CD14-positive monocyte (primary cell): ENCODE data around the gene MPPED1. TPM values are rescaled to one million over a fixed set of nuclear protein-coding genes. Genes with fewer than 3 reads are reported as not detected.

Source experiments
- DNase-seq, 3 donors: peaks; one replicate each; pipeline ENCODE4 v3.0.0-alpha.2; 2011 to 2022
- H2AFZ ChIP-seq: 2 replicates; pipeline ENCODE4 v1.6.0; 2012; ENCODE audit warnings: mild to moderate bottlenecking, low read depth, low read length, inconsistent platforms; ENCODE audit not compliant: insufficient read depth, poor library complexity, severe bottlenecking
- H3K27ac ChIP-seq, 2 donors: 1 replicate in 1 of 2; 2 replicates in 1 of 2; pipeline ENCODE4 v1.5.1; 2012 to 2013; ENCODE audit warnings: low read length in 2 of 2, control low read depth in 1 of 2, inconsistent platforms in 1 of 2, low read depth in 1 of 2, mild to moderate bottlenecking in 1 of 2
- H3K27me3 ChIP-seq, 2 donors: one replicate each; pipeline versions ENCODE4 v1.6.0 to v1.6.1; 2011 to 2013; ENCODE audit warnings: low read length in 2 of 2; ENCODE audit not compliant: control insufficient read depth in 2 of 2, insufficient read depth in 2 of 2
- H3K36me3 ChIP-seq, 2 donors: replicated peaks in 1 of 2; 1 replicate in 1 of 2; 2 replicates in 1 of 2; pipeline versions ENCODE4 v1.5.1 to v1.6.1; 2012 to 2013; ENCODE audit warnings: low read length in 2 of 2, control low read depth in 1 of 2, inconsistent platforms in 1 of 2, mild to moderate bottlenecking in 1 of 2; ENCODE audit not compliant: insufficient read depth in 2 of 2, control insufficient read depth in 1 of 2
- H3K4me1 ChIP-seq, 2 donors: 1 replicate in 1 of 2; 2 replicates in 1 of 2; pipeline versions ENCODE4 v1.5.1 to v1.6.1; 2012 to 2013; ENCODE audit warnings: low read length in 2 of 2, control low read depth in 1 of 2, inconsistent platforms in 1 of 2, mild to moderate bottlenecking in 1 of 2, moderate library complexity in 1 of 2; ENCODE audit not compliant: insufficient read depth in 2 of 2, control insufficient read depth in 1 of 2
- H3K4me2 ChIP-seq: replicated peaks from 2 replicates; pipeline ENCODE3; 2012; ENCODE audit warnings: low read length, moderate library complexity, mild to moderate bottlenecking; ENCODE audit not compliant: poor library complexity, severe bottlenecking; ENCODE audit errors: extremely low read depth
- H3K4me3 ChIP-seq, 3 experiments: fragments of 200-600 bp in 1 of 3; sonication (generic) in 1 of 3; replicated peaks in 1 of 3; 1 replicate in 2 of 3; 2 replicates in 1 of 3; pipeline ENCODE4 v1.5.1; 2011 to 2013; ENCODE audit warnings: low read length in 3 of 3, mild to moderate bottlenecking in 3 of 3, control low read depth in 2 of 3, low read depth in 2 of 3, inconsistent platforms in 1 of 3, moderate library complexity in 1 of 3
- H3K79me2 ChIP-seq: 2 replicates; pipeline ENCODE4 v1.6.0; 2012; ENCODE audit warnings: mild to moderate bottlenecking, control low read depth, inconsistent platforms, low read length, moderate library complexity; ENCODE audit not compliant: insufficient read depth
- H3K9ac ChIP-seq: 2 replicates; pipeline ENCODE4 v1.6.0; 2017; ENCODE audit warnings: low read length, mild to moderate bottlenecking; ENCODE audit not compliant: insufficient read depth, poor library complexity, severe bottlenecking
- H3K9me3 ChIP-seq, 2 donors: replicated peaks in 1 of 2; 1 replicate in 1 of 2; 2 replicates in 1 of 2; pipeline versions ENCODE4 v1.5.1 to v1.6.1; 2012 to 2013; ENCODE audit warnings: low read length in 2 of 2, control low read depth in 1 of 2; ENCODE audit not compliant: control insufficient read depth in 1 of 2, insufficient read depth in 1 of 2
- H4K20me1 ChIP-seq: 2 replicates; pipeline ENCODE4 v1.6.0; 2012; ENCODE audit warnings: mild to moderate bottlenecking, low read length, control low read depth, moderate library complexity; ENCODE audit not compliant: insufficient read depth
- H3K27ac Mint-ChIP-seq, 7 donors: one replicate each; pipeline ENCODE4 v1.8.0; 2020; ENCODE audit warnings: mild to moderate bottlenecking in 7 of 7, mixed read lengths in 7 of 7, moderate library complexity in 6 of 7, inconsistent platforms in 2 of 7
- H3K27me3 Mint-ChIP-seq, 3 donors: one replicate each; pipeline ENCODE4 v1.8.0; 2021 to 2022; ENCODE audit warnings: low read depth in 3 of 3, mild to moderate bottlenecking in 3 of 3, mixed read lengths in 3 of 3, moderate library complexity in 3 of 3, inconsistent platforms in 1 of 3
- H3K36me3 Mint-ChIP-seq, 2 donors: one replicate each; pipeline ENCODE4 v1.8.0; 2020; ENCODE audit warnings: mixed read lengths in 2 of 2, inconsistent platforms in 1 of 2, mild to moderate bottlenecking in 1 of 2
- H3K4me1 Mint-ChIP-seq: one replicate; pipeline ENCODE4 v1.8.0; 2020; ENCODE audit warnings: mild to moderate bottlenecking, mixed read lengths
- H3K4me3 Mint-ChIP-seq, 2 donors: one replicate each; pipeline ENCODE4 v1.8.0; 2020; ENCODE audit warnings: mild to moderate bottlenecking in 2 of 2, mixed read lengths in 2 of 2, moderate library complexity in 1 of 2
- H3K9me3 Mint-ChIP-seq, 7 donors: one replicate each; pipeline ENCODE4 v1.8.0; 2020 to 2022; ENCODE audit warnings: mixed read lengths in 7 of 7, mild to moderate bottlenecking in 6 of 7, moderate library complexity in 6 of 7, inconsistent platforms in 2 of 7
- CTCF ChIP-seq: fragments of 200-600 bp; IDR thresholded peaks from one replicate; pipeline ENCODE4 v1.8.0; 2022; ENCODE audit warnings: antibody characterized with exemption, mild to moderate bottlenecking
- WGBS: methylation state at CpG from one replicate; pipeline ENCODE4 v1.1.5; 2013; ENCODE audit warnings: missing lambda C conversion rate; ENCODE audit not compliant: insufficient coverage; 5-methylcytosine and 5-hydroxymethylcytosine counted together
- intact Hi-C, 2 donors: fragments of 100-400 bp; cut with micrococcal nuclease; formaldehyde crosslinking; loops; one replicate each; pipeline versions ENCODE4 v1.15.0 to v1.15.1; 2023
- polyA plus RNA-seq, 3 donors: library from polyadenylated mRNA; depleted of rRNA in 1 of 3; unstranded in 2 of 3; stranded (reverse) in 1 of 3; fragments of 300-500 nt in 2 of 3; fragments of >200 nt in 1 of 3; fragmentation: Illumina TruSeq in 2 of 3; gene quantifications; 1 replicate in 2 of 3; 2 replicates in 1 of 3; pipeline ENCODE4 v1.2.3, GENCODE V29; 2012 to 2021

Gene MPPED1
- polyA plus RNA-seq, 3 donors, result not detected

- Histone ChIP-seq H3K36me3 (no peaks in the 10 kb centered on the region), H2AFZ (no peak overlapping the region), H3K27me3 (no peaks in the 10 kb centered on the region), H3K27ac (no peak overlapping the region), H3K4me2 (no peak overlapping the region), H3K4me1 (no peaks in the 10 kb centered on the region), H3K79me2 (no peaks in the 10 kb centered on the region), H4K20me1 (no peaks in the 10 kb centered on the region), H3K9me3 (no peaks in the 10 kb centered on the region), H3K4me3 (no peak overlapping the region), H3K9ac (no peak overlapping the region)
- Mint-ChIP-seq H3K4me1 (no peaks in the 10 kb centered on the region), H3K36me3 (no peaks in the 10 kb centered on the region), H3K4me3 (no peak overlapping the region), H3K27ac (no peak overlapping the region), H3K27me3 (peaks cover 5 to 11% (median 9%) of the 10 kb centered on the region in 3 donors), H3K9me3 (peaks cover 0 to 2% (median under 1%) of the 10 kb centered on the region in 7 donors)
- intact Hi-C loops, result no loop called here
- no peak for TF ChIP-seq CTCF
- DNase-seq, result no peak
- 54% methylated on average over 23 of the region's 23 CpGs for WGBS
These were observed 14.8 kb upstream of the MPPED1 start for GRCh38 chr22:43396934-43397457.

DNA sequence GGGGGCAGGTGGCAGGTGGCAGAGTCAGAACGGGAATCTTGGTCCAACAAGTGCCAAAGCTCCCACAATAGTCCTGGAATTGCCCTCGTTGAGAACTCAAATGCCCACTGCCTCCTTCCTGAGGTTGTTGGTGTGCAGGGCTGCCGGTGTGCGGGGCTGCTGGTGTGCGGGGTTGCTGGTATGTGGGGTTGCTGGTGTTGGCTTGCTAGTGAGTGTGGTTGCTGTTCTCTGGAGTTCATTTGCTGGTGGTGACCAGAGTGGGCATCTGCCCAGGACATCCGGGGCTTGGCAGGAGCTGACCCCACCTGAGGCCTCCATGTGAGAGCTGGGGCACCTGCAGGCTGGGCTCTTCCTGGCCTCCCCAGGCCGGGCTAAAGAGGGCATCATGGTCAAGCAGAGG lies 14.0 kb upstream of the MPPED1 start:
- H3K4me3 Mint-ChIP-seq, result no peak overlapping the region

More for the DNA sequence above, 14.0 kb upstream of the MPPED1 start:
- no peaks in the 10 kb centered on the region for H3K36me3 ChIP-seq
- H3K27ac Mint-ChIP-seq, result no peak overlapping the region
- no peak overlapping the region for H2AFZ ChIP-seq
- H3K36me3 Mint-ChIP-seq, result no peaks in the 10 kb centered on the region
- no peak overlapping the region for H3K4me2 ChIP-seq
- no peak for DNase-seq
- H3K27me3 Mint-ChIP-seq, result peaks cover 5 to 13% (median 6%) of the 10 kb centered on the region in 3 donors
- H3K9me3 Mint-ChIP-seq, result peaks cover 0 to 7% (median 2%) of the 10 kb centered on the region in 7 donors
- no peaks in the 10 kb centered on the region for H3K4me1 Mint-ChIP-seq
- no peak overlapping the region for H3K9ac ChIP-seq
- TF ChIP-seq CTCF, result no peak
- intact Hi-C loops, result no loop called here
- no peaks in the 10 kb centered on the region for H3K79me2 ChIP-seq
- H3K27me3 ChIP-seq, result no peaks in the 10 kb centered on the region
- no peaks in the 10 kb centered on the region for H3K4me1 ChIP-seq
- H4K20me1 ChIP-seq, result no peaks in the 10 kb centered on the region
- no peak overlapping the region for H3K4me3 ChIP-seq
- H3K9me3 ChIP-seq, result no peaks in the 10 kb centered on the region
- WGBS, result 73% methylated on average over 5 of the region's 7 CpGs
- H3K27ac ChIP-seq, result no peak overlapping the region
